GM19467 (cell line): ENCODE results near the gene BRPF3.

Experiments
- ATAC-seq: cut with Tn5 transposase; IDR thresholded peaks from one replicate; pipeline ENCODE4 v1.9.1; 2021; ENCODE audit warnings: mild to moderate bottlenecking, moderate library complexity; ENCODE audit not compliant: unreplicated experiment

Gene BRPF3

DNA sequence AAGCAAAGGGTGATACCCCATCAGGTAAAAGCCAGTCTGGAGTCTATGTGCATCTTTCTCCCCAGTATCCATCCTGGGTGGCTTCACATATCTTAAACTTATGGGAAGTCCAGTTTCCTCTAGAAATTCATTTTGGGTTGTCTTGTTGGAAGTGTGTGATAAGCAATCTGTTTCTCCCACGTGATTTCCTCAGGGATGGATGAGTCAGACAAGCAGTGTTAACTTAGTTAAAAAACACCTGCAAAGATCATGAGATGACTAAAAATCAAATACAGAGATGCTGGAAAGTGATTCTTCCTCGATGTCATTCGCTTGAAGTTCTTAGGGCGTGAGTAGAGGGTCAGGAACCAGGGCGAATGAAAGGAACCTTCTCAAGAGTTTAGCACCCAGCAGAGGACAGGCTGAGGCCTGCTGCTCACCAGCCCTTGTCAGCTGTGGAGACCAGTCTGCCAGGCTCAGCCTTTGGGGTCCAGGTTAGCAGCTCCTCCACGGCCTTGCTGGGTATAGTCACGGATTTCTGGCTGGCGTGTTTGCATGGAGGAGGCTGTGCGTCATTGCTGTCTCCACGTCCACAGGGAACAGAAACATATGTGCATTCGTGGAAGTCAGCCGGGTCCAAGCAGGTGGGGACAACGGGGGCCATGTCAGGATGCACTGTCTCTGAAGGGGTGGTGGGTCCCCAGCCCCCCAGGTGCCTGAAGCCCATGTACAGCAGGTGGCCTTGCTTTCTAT lies 70.5 kb downstream of the BRPF3 start:
- no peak for ATAC-seq

DNA sequence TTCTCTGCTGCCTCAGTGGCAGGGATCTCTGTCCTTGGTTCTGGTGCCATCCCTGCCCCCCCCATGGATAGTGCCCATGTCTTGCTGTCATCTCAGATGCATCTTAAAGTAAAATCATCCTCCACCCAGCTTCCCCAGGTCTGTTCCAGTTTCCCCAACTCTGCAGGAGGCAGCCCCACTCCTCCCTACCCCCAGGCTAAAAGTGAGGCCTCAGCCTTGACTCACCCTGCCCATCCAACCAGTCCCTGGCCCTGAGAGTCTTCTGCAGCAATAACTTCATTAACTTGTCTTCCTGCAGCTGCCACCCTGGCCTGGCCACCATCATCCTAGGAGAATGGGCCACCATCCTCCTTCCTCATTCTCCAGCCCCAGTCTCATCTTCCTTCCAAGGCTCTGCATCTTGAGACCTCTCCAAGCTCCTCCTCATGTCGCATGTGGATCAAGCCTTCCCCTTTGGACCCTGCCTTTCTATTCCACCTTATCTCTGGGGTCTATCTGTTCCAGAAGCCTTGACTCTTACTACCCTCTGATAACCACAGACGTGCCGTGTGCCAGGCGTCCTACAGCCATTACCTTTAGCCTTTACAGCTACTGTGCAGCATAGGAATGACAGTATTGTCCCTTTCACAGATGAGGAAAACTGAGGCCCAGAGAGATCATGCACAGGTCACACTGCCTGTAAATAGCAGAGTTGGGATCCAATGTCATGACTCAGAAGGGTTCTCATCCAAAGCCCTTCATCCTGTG lies 71.4 kb downstream of the BRPF3 start:
- no peak for ATAC-seq

DNA sequence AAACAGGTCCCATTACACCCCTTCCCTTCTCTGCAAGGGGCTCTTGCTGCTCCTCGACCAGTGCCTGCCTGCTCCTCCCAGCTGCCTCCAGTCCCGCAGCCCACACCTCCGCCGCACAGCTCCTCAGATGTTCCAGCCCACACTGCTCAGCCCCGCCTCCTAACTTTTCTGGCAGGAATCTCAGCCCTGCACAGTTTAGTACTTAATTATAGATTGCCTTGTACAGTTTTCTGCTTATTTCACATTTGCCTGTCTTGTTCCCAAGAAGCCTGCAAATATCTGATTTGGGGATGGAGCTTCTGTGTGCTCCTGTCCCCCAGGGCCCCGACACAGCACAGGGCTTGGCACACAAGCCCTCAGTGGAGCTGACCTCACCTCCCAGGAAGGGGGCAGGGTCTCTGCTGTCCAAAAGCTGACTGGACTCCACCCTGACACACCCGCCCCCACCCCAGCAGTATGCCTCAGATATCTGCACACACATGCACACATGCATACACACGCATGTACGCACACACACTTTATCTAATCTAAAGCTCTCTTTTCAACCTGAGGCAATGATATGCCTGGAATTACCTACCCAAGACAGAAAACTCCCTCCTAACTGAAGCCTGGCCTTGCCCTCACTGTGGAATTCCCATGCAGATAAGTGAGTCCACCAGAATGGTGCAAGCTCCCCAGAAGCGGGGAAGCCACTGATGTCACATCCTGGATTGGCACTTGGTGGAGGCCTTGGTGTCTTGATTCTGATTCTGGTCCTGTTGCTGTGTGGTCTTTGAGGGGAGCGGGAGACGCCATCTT lies 72.1 kb downstream of the BRPF3 start:
- no peak for ATAC-seq

DNA sequence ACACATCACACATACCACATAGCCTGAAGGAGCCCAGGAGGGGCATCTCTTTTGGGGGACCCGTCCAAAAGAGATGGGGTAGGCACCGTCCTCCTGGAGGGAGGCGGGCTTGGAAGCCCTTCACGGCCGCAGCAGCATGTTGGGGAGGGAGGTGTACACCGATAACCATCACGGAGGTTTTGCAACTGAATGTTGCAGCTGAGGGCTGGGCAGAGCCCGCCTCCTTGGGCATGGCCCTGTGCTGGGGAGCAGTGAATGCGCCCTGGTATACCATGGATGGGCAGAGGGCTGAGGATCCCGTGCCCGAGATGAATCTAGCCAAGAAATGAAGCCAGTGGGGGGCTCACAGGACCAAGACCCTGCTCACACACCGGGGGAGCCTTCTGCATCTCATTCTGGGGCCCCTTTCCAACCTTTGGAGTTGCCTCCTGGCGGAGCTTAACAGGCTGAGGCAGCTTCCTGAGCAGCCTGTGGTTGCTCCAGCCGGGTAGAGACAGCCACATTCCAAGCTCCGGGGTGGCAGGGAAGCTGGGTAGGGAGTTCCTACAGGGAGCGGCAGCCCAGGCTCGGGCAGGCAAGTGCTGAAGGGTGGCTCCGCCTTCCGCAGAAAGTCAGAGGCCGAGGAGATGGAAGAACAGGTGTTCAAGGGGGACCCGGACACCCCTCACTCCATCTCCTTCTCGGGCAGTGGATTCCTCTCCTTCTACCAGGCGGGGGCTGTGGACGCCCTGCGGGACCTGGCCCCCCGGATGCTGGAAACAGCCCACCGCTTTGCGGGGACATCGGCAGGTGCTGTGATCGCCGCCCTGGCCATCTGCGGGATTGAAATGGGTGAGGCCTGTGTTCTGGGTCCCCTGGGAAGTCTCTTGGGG lies 73.5 kb downstream of the BRPF3 start, which contains the start of gene PNPLA1:
Gene PNPLA1 (plus strand): TSS at position 227 of the 872 bp plus-strand sequence. CDS start 400 bp downstream, at position 627.
- ATAC-seq, result no peak

DNA sequence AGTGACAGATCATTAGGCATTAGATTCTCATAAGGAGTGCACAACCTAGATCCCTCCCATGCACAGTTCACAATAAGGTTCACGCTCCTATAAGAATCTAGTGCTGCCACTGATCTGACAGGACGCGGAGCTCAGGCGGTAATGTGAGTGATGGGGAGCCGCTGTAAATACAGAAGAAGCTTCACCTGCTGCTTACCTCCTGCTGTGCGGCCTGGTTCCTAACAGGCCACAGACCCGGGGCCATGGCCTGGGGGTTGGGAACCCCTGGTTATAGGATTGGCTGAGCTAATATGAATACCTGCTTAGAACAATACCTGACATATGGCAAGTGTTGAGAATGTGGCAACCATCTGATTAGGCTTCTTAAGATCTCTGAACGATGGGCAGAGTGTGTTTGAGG lies 75.7 kb downstream of the BRPF3 start:
- ATAC-seq, result no peak

DNA sequence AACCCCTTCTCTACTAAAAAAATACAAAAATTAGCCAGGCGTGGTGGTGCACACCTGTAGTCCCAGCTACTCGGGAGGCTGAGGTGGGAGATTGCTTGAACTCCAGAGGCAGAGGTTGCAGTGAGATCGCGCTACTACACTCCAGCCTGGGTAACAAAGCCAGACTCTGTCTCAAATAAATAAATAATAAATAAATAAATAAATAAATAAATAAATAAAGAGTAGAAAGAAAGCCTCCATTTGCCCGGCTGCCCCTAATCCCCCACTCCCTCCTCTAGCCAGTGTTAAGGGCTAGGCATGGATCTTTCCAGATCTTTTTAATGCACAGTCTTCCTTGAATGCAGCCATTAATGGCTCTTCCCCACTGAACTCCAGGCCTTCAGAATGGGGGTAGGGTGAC lies 76.5 kb downstream of the BRPF3 start:
- ATAC-seq, result no peak

DNA sequence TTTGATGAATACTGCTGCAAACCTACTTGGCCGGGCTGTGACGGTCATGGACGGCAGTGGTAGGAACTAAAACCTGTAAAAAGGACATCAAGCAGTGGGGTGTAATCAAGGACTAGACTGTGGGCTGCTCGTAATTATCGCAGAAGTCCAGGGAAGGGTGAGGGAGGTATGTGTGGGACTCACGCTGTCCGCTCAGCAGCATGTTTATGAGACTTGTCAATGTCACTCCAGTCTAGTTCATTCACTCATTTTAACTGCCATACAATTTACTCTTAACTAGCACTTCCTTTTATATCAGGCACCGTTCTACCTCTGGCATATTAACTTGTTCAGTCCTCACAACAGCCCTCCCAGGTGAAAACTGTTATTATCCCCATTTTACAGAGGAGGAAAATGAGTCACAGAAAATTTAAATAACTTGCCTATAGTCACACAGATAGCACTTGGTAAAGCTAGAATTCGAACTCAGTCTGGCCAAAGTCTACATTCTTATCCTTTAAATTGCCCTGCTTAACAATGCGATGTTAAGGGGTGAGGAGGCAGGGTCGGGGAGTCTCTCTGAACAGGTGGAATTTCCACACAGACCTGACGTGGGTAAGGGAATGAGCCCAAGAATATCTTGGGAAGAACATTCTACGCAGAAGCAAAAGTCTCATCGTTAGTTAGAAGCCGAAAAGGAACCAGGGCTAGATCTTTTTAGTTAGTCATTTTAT lies 77.4 kb downstream of the BRPF3 start:
- ATAC-seq, result no peak

DNA sequence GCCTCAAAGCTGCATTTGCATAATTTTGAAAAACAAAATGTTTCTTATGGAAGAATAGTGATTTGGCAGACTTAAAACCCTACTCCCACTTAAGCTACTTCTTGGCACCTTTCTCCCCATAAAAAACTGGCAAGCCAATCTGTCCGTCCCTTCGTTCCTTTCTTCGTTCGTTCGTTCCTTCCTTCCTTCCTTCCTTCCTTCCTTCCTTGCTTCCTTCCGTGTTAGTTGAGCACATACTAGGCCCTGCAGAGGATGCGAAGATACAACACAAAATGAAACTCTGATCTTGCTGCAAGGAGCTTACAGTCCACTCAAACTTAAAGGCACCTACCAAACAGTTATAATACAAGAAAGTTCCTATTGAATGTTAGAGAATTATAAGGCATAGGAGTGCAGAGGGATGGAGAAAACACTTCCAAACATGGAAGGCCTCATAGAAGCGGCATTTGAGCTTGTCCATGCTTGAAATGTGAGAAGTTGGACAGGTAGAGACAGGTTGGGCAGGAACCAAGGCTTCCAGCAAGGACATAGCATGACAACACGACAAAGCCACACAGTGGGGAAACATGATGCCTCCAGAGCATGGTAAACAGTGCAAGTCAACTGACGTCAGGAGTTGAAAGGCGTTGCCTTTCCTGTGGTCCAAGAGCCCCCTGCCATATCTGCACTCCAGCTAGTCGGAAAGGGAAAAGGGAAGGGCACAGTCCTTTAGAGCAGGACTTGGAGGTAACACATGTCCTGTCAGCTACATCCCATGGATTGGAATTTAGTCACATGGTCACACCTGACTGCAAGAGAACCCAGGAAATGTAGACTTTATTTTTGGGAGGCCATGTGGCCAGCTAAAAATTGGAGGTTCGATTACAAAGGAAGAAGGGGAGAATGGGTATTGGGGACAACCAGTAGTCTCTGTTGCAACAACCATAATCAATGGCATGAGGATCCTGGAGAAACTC lies 80.3 kb downstream of the BRPF3 start:
- no peak for ATAC-seq

DNA sequence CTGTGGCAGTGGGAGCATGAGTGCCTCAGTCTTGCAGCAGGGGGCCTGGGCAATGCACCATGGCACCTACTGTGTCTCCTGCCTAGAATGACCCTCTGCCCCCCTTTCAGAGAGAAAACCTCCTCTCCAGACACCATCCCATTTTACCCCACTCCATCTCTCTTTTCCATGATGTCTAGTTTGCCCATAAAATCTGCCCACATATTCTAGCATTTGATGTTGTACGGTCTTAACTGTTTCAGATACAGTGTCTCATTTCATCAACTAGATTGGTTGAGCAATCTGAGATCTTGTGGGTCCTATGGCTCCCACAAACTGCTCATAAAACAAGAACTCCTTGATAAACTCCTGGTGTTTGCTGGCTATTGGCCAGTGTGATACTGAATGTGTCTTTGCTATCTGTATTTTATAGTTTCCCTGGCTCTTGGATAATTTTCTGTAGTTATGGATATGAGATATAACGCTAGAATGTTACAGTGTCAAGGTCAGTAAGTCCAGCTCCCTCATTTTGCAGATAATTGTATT lies 81.5 kb downstream of the BRPF3 start:
- ATAC-seq, result no peak

DNA sequence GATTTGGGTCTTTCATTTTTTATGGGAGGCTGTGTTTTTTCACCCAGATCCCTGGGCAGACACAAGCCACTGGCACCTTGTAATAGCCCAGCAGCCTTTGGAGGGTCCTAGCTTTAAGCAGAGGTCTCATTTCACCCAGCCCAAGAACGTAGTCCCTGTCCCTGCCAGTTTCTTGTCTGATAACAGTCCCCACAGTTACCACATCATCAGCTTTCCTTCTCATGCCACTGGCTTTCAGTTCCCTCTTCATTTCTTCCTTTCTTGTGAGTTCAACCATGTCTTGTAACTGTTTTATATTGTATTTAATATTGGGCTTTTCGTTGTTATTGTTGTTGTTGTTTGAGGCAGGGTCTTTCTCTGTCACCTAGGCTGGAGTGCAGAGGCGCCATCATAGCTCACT lies 83.9 kb downstream of the BRPF3 start:
- no peak for ATAC-seq

DNA sequence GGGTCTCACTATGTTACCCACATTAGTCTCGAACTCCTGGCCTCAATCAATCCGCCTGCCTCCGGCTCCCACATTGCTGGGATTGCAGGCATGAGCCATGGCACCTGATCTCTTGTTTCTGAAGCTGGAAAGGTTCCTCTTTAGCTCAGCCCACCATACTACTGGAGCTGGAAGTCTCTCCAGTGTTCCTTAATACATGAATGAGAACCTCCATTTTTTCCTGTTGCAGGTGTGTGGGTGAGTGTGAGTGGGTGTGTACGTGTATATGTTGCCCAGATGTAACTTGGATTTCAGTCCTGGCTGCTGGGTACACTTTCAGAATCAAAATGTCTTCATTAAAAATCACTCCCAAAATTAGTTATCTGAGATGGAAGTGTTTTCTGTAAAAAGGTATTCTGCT lies 84.4 kb downstream of the BRPF3 start:
- no peak for ATAC-seq
